Keratinocyte (primary cell): ENCODE measurements around the gene FAM170B. TPM values are rescaled to one million over a fixed set of nuclear protein-coding genes. Genes with fewer than 3 reads are reported as not detected.
A peak's percentile ranks its signal among the peaks of the same experiment; 100 is the strongest.

Experiments used
- DNase-seq: peaks from one replicate; pipeline ENCODE4 v3.0.0-alpha.2; 2011; ENCODE audit warnings: low read depth, missing footprints, low spot score
- FAIRE-seq: peaks from 2 replicates; lab custom pipeline; 2011; peaks lifted over from hg19 to GRCh38; lab: Jason Lieb, UNC
- H2AFZ ChIP-seq: 2 replicates; pipeline ENCODE4 v1.6.0; 2012; ENCODE audit warnings: low read length, control low read depth, inconsistent platforms; ENCODE audit not compliant: control insufficient read depth
- H3K27ac ChIP-seq: 2 replicates; pipeline ENCODE4 v1.5.1; 2011; ENCODE audit warnings: low read length; ENCODE audit not compliant: control insufficient read depth, insufficient read depth
- H3K27me3 ChIP-seq: 3 replicates; pipeline ENCODE4 v1.6.0; 2011; ENCODE audit warnings: low read length; ENCODE audit not compliant: control insufficient read depth, insufficient read depth; ENCODE audit errors: extremely low read depth
- H3K36me3 ChIP-seq, 2 experiments: 2 replicates in 1 of 2; 3 replicates in 1 of 2; pipeline ENCODE4 v1.5.1; 2011; ENCODE audit warnings: low read length in 2 of 2, mild to moderate bottlenecking in 1 of 2; ENCODE audit not compliant: control insufficient read depth in 2 of 2, insufficient read depth in 2 of 2; ENCODE audit errors: extremely low read depth in 1 of 2
- H3K4me1 ChIP-seq: 3 replicates; pipeline ENCODE4 v1.5.1; 2011; ENCODE audit warnings: low read length; ENCODE audit not compliant: control insufficient read depth, insufficient read depth; ENCODE audit errors: extremely low read depth
- H3K4me2 ChIP-seq: 3 replicates; pipeline ENCODE4 v1.6.0; 2011; ENCODE audit warnings: low read depth, low read length; ENCODE audit not compliant: control insufficient read depth, insufficient read depth; ENCODE audit errors: extremely low read depth
- H3K4me3 ChIP-seq, 3 experiments: fragments of 200-600 bp in 1 of 3; sonication (generic) in 1 of 3; 2 replicates in 2 of 3; 3 replicates in 1 of 3; pipeline ENCODE4 v1.5.1; 2011 to 2016; ENCODE audit warnings: low read length in 3 of 3, mild to moderate bottlenecking in 3 of 3, control low read depth in 2 of 3, inconsistent platforms in 1 of 3, low read depth in 1 of 3, mixed read lengths in 1 of 3, mixed run types in 1 of 3, moderate library complexity in 1 of 3; ENCODE audit not compliant: control insufficient read depth in 2 of 3, insufficient read depth in 2 of 3; ENCODE audit errors: extremely low read depth in 1 of 3
- H3K79me2 ChIP-seq: 2 replicates; pipeline ENCODE4 v1.6.0; 2012; ENCODE audit warnings: low read length; ENCODE audit not compliant: control insufficient read depth, insufficient read depth
- H3K9ac ChIP-seq: 3 replicates; pipeline ENCODE4 v1.6.0; 2011; ENCODE audit warnings: low read length; ENCODE audit not compliant: control insufficient read depth, insufficient read depth; ENCODE audit errors: extremely low read depth
- H3K9me1 ChIP-seq: 3 replicates; pipeline ENCODE4 v1.6.0; 2011; ENCODE audit warnings: low read length; ENCODE audit not compliant: control insufficient read depth, insufficient read depth; ENCODE audit errors: extremely low read depth
- H3K9me3 ChIP-seq: 2 replicates; pipeline ENCODE4 v1.5.1; 2012; ENCODE audit warnings: low read depth, low read length; ENCODE audit not compliant: control insufficient read depth
- H4K20me1 ChIP-seq: 3 replicates; pipeline ENCODE4 v1.6.0; 2011; ENCODE audit warnings: low read length; ENCODE audit not compliant: control insufficient read depth, insufficient read depth; ENCODE audit errors: extremely low read depth
- EZH2 ChIP-seq: IDR thresholded peaks from one replicate; pipeline ENCODE4 v1.6.1; 2012; ENCODE audit warnings: inconsistent platforms, mild to moderate bottlenecking, low read length, moderate library complexity
- dilution Hi-C: fragments of 300-500 bp; cut with MboI; formaldehyde crosslinking; loops from one replicate; pipeline ENCODE4 v1.7.0; 2020; ENCODE audit warnings: low sequenced_read_pairs; ENCODE audit not compliant: extremely low pct_ligation_motif_present
- polyA plus RNA-seq, 5 experiments: library from polyadenylated mRNA; depleted of rRNA in 3 of 5; stranded (reverse) in 3 of 5; stranded (forward) in 1 of 5; unstranded in 1 of 5; fragments of >200 nt; gene quantifications; 1 replicate in 1 of 5; 2 replicates in 3 of 5; 3 replicates in 1 of 5; pipeline versions ENCODE4 v1.2.1 to v1.2.3, GENCODE V29; 2011 to 2012; ENCODE audit warnings: missing spikeins in 2 of 5, low read depth in 1 of 5, low replicate concordance in 1 of 5
- TF ChIP-seq, protein P1 (sequence below), 3 experiments: IDR thresholded peaks in 1 of 3; conservative IDR thresholded peaks in 1 of 3; optimal IDR thresholded peaks in 1 of 3; 2 replicates in 2 of 3; 3 replicates in 1 of 3; pipeline versions ENCODE3 to v1.5.1; 2011; ENCODE audit warnings: low read length in 3 of 3, mild to moderate bottlenecking in 3 of 3, moderate library complexity in 2 of 3, control low read depth in 1 of 3, inconsistent platforms in 1 of 3; ENCODE audit not compliant: insufficient read depth in 2 of 3; ENCODE audit errors: extremely low read depth in 1 of 3

The FAM170B gene
- polyA plus RNA-seq, 1 donor (not counting 4 experiments of a cell fraction or from before 2014, with no cell fraction given), result not detected

DNA sequence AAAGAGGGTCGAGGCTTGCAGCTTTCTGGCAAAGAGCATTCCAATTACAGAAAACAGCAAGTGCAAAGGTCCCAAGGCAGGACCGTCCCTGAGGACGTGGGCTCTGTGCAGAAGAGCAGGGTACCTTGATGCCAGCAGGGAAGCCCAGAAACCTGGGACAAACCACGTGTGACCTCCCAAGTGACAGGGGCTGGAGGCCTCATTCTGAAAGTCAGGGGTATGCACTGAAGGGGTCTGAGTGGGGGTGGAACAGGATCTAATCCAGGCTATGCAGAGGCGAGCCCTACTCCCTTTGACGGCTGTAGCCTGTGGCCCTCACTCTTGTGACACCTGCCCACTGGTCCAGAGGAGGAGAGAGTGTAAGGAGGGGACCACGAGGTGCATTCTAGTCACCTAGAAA is 31.4 kb upstream of the FAM170B start:
- Histone ChIP-seq H3K4me1 (no peaks in the 10 kb centered on the region), H3K4me3 (no peak overlapping the region), H3K4me2 (no peak overlapping the region), H3K36me3 (no peaks in the 10 kb centered on the region), H3K79me2 (no peaks in the 10 kb centered on the region), H3K27me3 (no peaks in the 10 kb centered on the region), H3K9ac (no peak overlapping the region), H3K9me1 (no peaks in the 10 kb centered on the region), H3K9me3 (no peaks in the 10 kb centered on the region), H4K20me1 (no peaks in the 10 kb centered on the region), H3K27ac (no peak overlapping the region), H2AFZ (no peak overlapping the region)
- dilution Hi-C loops, result no loop called here
- no peak for TF ChIP-seq EZH2
- TF ChIP-seq, protein P1, sequence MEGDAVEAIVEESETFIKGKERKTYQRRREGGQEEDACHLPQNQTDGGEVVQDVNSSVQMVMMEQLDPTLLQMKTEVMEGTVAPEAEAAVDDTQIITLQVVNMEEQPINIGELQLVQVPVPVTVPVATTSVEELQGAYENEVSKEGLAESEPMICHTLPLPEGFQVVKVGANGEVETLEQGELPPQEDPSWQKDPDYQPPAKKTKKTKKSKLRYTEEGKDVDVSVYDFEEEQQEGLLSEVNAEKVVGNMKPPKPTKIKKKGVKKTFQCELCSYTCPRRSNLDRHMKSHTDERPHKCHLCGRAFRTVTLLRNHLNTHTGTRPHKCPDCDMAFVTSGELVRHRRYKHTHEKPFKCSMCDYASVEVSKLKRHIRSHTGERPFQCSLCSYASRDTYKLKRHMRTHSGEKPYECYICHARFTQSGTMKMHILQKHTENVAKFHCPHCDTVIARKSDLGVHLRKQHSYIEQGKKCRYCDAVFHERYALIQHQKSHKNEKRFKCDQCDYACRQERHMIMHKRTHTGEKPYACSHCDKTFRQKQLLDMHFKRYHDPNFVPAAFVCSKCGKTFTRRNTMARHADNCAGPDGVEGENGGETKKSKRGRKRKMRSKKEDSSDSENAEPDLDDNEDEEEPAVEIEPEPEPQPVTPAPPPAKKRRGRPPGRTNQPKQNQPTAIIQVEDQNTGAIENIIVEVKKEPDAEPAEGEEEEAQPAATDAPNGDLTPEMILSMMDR (optimal IDR thresholded peaks at IDR 0.05 in 1 of 3, IDR thresholded peaks at IDR 0.05 in 1 of 3, conservative IDR thresholded peaks at IDR 0.05 in 1 of 3; ENCODE audit: extremely low read depth in 1 of 3, insufficient read depth in 2 of 3, low read length in 3 of 3), result no peak
- FAIRE-seq (no peak), DNase-seq (no peak)

DNA sequence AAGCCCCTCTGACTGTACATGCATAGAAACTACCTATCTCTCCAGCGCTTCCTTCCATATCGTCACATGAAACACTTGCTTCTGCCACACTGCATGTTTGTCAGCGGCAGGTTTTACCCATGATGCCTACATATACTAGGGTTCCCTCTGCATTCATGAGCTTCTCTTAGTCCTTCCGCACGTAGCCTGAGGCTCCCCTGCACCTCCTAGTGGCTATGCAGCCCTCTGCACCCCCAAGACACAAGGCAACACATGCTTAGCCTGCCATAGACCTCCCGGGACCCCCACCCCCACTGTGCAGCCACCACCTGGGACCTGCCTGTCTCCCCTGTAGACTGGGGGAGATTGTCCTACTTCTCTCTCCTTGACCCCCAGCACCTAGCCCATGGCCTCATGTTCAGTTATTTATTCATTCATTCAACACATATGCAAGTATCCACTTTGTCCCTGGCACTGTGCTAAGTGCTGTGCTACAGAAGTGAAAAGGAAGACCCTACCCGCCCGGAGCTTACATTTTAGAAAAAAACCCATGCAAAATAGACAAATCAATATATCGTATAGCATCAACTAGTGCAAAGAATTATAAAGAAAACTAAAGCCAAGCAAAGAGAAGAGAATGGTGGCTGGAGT is 30.9 kb upstream of the FAM170B start:
- Histone ChIP-seq H3K27ac (no peak overlapping the region), H3K27me3 (no peaks in the 10 kb centered on the region), H3K4me1 (no peaks in the 10 kb centered on the region), H3K9me3 (no peaks in the 10 kb centered on the region), H3K4me3 (no peak overlapping the region), H3K36me3 (no peaks in the 10 kb centered on the region), H3K9ac (no peak overlapping the region), H2AFZ (no peak overlapping the region), H4K20me1 (no peaks in the 10 kb centered on the region), H3K4me2 (no peak overlapping the region), H3K9me1 (no peaks in the 10 kb centered on the region), H3K79me2 (no peaks in the 10 kb centered on the region)
- FAIRE-seq (no peak), DNase-seq (no peak)
- dilution Hi-C loops, result no loop called here
- TF ChIP-seq, protein P1 (optimal IDR thresholded peaks at IDR 0.05 in 1 of 3, IDR thresholded peaks at IDR 0.05 in 1 of 3, conservative IDR thresholded peaks at IDR 0.05 in 1 of 3; ENCODE audit: extremely low read depth in 1 of 3, insufficient read depth in 2 of 3, low read length in 3 of 3), result peak; percentile 42 to 72 (median 66)
- no peak for TF ChIP-seq EZH2
